ENCODE data around the gene ZBTB20.
"Not testable (repeated sequence)": the region's sequence is repeated elsewhere in the genome, so short reads cannot be mapped to it uniquely, and the experiment has no call there.

Gene ZBTB20

DNA sequence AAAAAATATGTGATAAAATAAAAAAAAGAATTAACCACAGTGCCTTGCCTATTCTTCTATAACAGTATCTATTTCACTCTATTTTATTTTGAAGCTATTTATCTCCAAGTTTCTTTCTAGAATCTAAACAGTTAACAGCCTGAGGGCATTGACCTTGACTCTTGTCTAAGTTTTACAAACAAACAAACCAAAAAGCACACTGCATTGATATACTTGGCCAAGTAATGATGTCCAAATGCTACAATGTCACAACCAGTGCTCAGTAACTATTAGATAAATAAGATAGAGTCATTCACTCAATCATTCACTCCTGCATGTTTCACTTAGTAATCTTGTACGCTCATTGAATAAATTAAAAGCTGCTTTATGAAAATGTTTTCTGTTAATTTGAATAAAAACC is 466.8 kb downstream of the ZBTB20 start:
- no peak for TF ChIP-seq CTCF (conservative IDR thresholded peaks at IDR 0.05; ENCODE audit: control insufficient read depth, insufficient read depth, low read depth, low read length)
- H3K4me3 ChIP-seq (ENCODE audit: control insufficient read depth, low read depth, low read length), result no peak overlapping the region
- no peak for DNase-seq (ENCODE audit: low read depth)

DNA sequence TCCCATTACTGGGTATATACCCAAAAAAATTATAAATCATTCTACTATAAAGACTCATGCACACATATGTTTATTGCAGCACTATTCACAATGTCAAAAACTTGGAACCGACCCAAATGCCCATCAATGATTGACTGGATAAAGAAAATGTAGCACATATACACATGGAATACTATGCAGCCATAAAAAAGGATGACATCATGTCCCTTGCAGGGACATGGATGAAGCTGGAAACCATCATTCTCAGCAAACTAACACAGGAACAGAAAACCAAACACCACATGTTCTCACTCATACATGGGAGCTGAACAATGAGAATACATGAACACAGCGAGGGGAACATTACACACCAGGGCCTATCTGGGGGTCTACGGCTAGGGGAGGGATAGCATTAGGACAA is 467.3 kb downstream of the ZBTB20 start:
- not testable (repeated sequence) for DNase-seq (ENCODE audit: low read depth); H3K4me3 ChIP-seq (ENCODE audit: control insufficient read depth, low read depth, low read length)

GRCh38 chr3:114675104-114675503 is 472.0 kb downstream of the ZBTB20 start:
- no peak for TF ChIP-seq CTCF (conservative IDR thresholded peaks at IDR 0.05; ENCODE audit: control insufficient read depth, insufficient read depth, low read depth, low read length)
- H3K4me3 ChIP-seq (ENCODE audit: control insufficient read depth, low read depth, low read length), result no peak overlapping the region
- DNase-seq (ENCODE audit: low read depth), result no peak

GRCh38 chr3:114674036-114674435 is 473.1 kb downstream of the ZBTB20 start:
- peak; percentile 21 for DNase-seq (ENCODE audit: low read depth)
- TF ChIP-seq CTCF (conservative IDR thresholded peaks at IDR 0.05; ENCODE audit: control insufficient read depth, insufficient read depth, low read depth, low read length), result no peak
- no peak overlapping the region for H3K4me3 ChIP-seq (ENCODE audit: control insufficient read depth, low read depth, low read length)

- TF ChIP-seq CTCF (conservative IDR thresholded peaks at IDR 0.05; ENCODE audit: control insufficient read depth, insufficient read depth, low read depth, low read length), result no peak
- no peak for DNase-seq (ENCODE audit: low read depth)
- no peak overlapping the region for H3K4me3 ChIP-seq (ENCODE audit: control insufficient read depth, low read depth, low read length)
Measured at GRCh38 chr3:114673481-114673880, 473.6 kb downstream of the ZBTB20 start.

DNA sequence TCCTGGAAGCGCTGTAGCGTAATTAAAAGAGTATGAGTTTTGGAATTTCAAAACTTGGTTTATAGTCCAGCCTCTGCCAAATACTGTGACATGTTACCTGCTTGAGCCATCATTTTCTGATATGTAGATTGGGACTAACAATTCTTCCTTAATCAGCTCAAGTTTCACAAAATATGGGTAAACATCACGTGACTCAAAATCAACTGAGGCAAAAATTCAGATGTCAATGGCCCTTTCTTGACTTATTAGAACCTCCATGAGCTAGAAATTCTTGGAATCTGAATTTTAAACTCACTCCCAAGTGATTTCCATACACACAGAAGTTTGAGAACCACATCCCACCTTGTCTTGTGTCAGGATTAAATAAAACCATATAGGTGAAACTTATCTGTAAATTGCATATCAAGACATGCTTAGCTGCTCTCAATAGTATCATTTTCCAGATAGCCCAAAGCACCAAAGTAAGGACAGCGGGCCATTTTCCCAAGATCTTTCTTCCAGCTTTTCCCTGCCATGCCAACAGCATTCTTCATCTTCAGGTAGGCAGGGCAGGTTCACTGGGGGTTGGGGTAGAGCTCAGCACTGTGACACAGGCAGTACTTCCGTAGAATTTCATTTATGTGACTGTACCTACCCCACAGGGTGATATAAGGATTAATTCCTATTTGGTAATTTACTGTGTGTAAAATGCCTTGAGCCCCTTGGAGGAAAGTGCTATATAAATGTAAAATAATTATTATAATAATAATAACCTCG is 474.2 kb downstream of the ZBTB20 start:
- DNase-seq (ENCODE audit: low read depth), result no peak
- no peak overlapping the region for H3K4me3 ChIP-seq (ENCODE audit: control insufficient read depth, low read depth, low read length)
- TF ChIP-seq CTCF (conservative IDR thresholded peaks at IDR 0.05; ENCODE audit: control insufficient read depth, insufficient read depth, low read depth, low read length), result no peak

- DNase-seq (ENCODE audit: low read depth), result no peak
- no peak overlapping the region for H3K4me3 ChIP-seq (ENCODE audit: control insufficient read depth, low read depth, low read length)
- TF ChIP-seq CTCF (conservative IDR thresholded peaks at IDR 0.05; ENCODE audit: control insufficient read depth, insufficient read depth, low read depth, low read length), result no peak
Measured at GRCh38 chr3:114671741-114672510, 475.2 kb downstream of the ZBTB20 start.
